ENCODE results near the gene USP35. TPM values are rescaled to one million over a fixed set of nuclear protein-coding genes. Genes with fewer than 3 reads are reported as not detected.
"Not testable (repeated sequence)": the region's sequence is repeated elsewhere in the genome, so short reads cannot be mapped to it uniquely, and the experiment has no call there.

The USP35 gene
- total RNA-seq, 1 donor from 2014 or later = 5.8 TPM

GRCh38 chr11:78170874-78171549 lies 17.7 kb upstream of the USP35 start:
- H3K4me1 ChIP-seq = peaks cover 63% of the 10 kb centered on the region
- no peak for TF ChIP-seq CTCF (IDR thresholded peaks at IDR 0.05; ENCODE audit: borderline replicate concordance)
- H3K27ac ChIP-seq (replicated peaks) = peak overlapping the region; percentile 92
- H3K4me3 ChIP-seq = no peak overlapping the region
- peaks cover 18% of the 10 kb centered on the region for H3K36me3 ChIP-seq
- H3K27me3 ChIP-seq (ENCODE audit: low read depth) = no peaks in the 10 kb centered on the region
- H3K9me3 ChIP-seq (replicated peaks) = no peaks in the 10 kb centered on the region
- no peak for DNase-seq
- intact Hi-C loops (cut with micrococcal nuclease) = no loop called here

GRCh38 chr11:78171951-78172350 lies 16.8 kb upstream of the USP35 start:
- DNase-seq = no peak
- Histone ChIP-seq H3K27ac (replicated peaks) (peak overlapping the region; percentile 92), H3K4me1 (peaks cover 53% of the 10 kb centered on the region), H3K36me3 (peaks cover 26% of the 10 kb centered on the region), H3K4me3 (no peak overlapping the region), H3K27me3 (ENCODE audit: low read depth) (no peaks in the 10 kb centered on the region), H3K9me3 (replicated peaks) (no peaks in the 10 kb centered on the region)
- intact Hi-C loops (cut with micrococcal nuclease) = no loop called here
- TF ChIP-seq CTCF (IDR thresholded peaks at IDR 0.05; ENCODE audit: borderline replicate concordance) = no peak

- DNase-seq; H3K4me3 ChIP-seq; H3K27me3 ChIP-seq (ENCODE audit: low read depth); intact Hi-C loops (cut with micrococcal nuclease); H3K27ac ChIP-seq (replicated peaks); H3K9me3 ChIP-seq (replicated peaks): not testable (repeated sequence)
- H3K36me3 ChIP-seq = peaks cover 26% of the 10 kb centered on the region
- H3K4me1 ChIP-seq = peaks cover 25% of the 10 kb centered on the region
Observed at GRCh38 chr11:78175862-78176261, 12.9 kb upstream of the USP35 start.

- Histone ChIP-seq H3K27ac (replicated peaks) (no peak overlapping the region), H3K9me3 (replicated peaks) (no peaks in the 10 kb centered on the region), H3K4me1 (peaks cover 25% of the 10 kb centered on the region), H3K4me3 (no peak overlapping the region), H3K36me3 (peaks cover 26% of the 10 kb centered on the region), H3K27me3 (ENCODE audit: low read depth) (no peaks in the 10 kb centered on the region)
- intact Hi-C loops (cut with micrococcal nuclease) = no loop called here
- no peak for TF ChIP-seq CTCF (IDR thresholded peaks at IDR 0.05; ENCODE audit: borderline replicate concordance)
- DNase-seq = no peak
Observed at GRCh38 chr11:78176605-78177141, 12.0 kb upstream of the USP35 start.

- no peak for TF ChIP-seq CTCF (IDR thresholded peaks at IDR 0.05; ENCODE audit: borderline replicate concordance)
- H3K27ac ChIP-seq (replicated peaks) = no peak overlapping the region
- intact Hi-C loops (cut with micrococcal nuclease) = no loop called here
Observed at GRCh38 chr11:78177216-78177615, 11.5 kb upstream of the USP35 start.

GRCh38 chr11:78179459-78180071 lies 9.2 kb upstream of the USP35 start:
- Histone ChIP-seq H3K27ac (replicated peaks) (no peak overlapping the region), H3K4me1 (peaks cover 14% of the 10 kb centered on the region), H3K36me3 (peaks cover 12% of the 10 kb centered on the region), H3K9me3 (replicated peaks) (no peaks in the 10 kb centered on the region), H3K27me3 (ENCODE audit: low read depth) (no peaks in the 10 kb centered on the region), H3K4me3 (no peak overlapping the region)
- TF ChIP-seq CTCF (IDR thresholded peaks at IDR 0.05; ENCODE audit: borderline replicate concordance) = no peak
- intact Hi-C loops (cut with micrococcal nuclease) = no loop called here
- DNase-seq = no peak

More at GRCh38 chr11:78177216-78177615, 11.5 kb upstream of the USP35 start:
- H3K36me3 ChIP-seq = peaks cover 26% of the 10 kb centered on the region
- no peaks in the 10 kb centered on the region for H3K27me3 ChIP-seq (ENCODE audit: low read depth)
- no peak for DNase-seq
- H3K9me3 ChIP-seq (replicated peaks) = no peaks in the 10 kb centered on the region
- peaks cover 25% of the 10 kb centered on the region for H3K4me1 ChIP-seq
- no peak overlapping the region for H3K4me3 ChIP-seq

Data from left ventricle myocardium inferior (tissue), 1 donor.